Mesodermal cell (in vitro differentiated cells): ENCODE data around the gene AJAP1.

Source experiments
- H3K27ac ChIP-seq: 2 replicates; pipeline ENCODE4 v1.7.0; 2013; ENCODE audit warnings: mild to moderate bottlenecking, low read depth, low read length, moderate library complexity; ENCODE audit not compliant: severe bottlenecking
- H3K36me3 ChIP-seq: 2 replicates; pipeline ENCODE4 v1.7.1; 2013; ENCODE audit warnings: mild to moderate bottlenecking, low read length, moderate library complexity; ENCODE audit not compliant: control insufficient read depth, insufficient read depth
- H3K4me1 ChIP-seq: one replicate; pipeline ENCODE4 v1.7.1; 2013; ENCODE audit warnings: mild to moderate bottlenecking, low read length; ENCODE audit not compliant: insufficient read depth, control insufficient read depth, poor library complexity, severe bottlenecking
- H3K4me3 ChIP-seq: 2 replicates; pipeline ENCODE4 v1.7.0; 2013; ENCODE audit warnings: low read length, control low read depth, mild to moderate bottlenecking; ENCODE audit not compliant: insufficient read depth, poor library complexity, severe bottlenecking; ENCODE audit errors: extremely low read depth
- H3K9me3 ChIP-seq: 2 replicates; pipeline ENCODE4 v1.7.1; 2013; ENCODE audit warnings: mild to moderate bottlenecking, low read length, moderate library complexity; ENCODE audit not compliant: control insufficient read depth
- WGBS, 2 experiments: methylation state at CpG; one replicate each; pipeline ENCODE4 v1.1.5; 2013; ENCODE audit warnings: missing lambda C conversion rate in 2 of 2; ENCODE audit not compliant: insufficient coverage in 2 of 2; 5-methylcytosine and 5-hydroxymethylcytosine counted together

AJAP1 gene

DNA sequence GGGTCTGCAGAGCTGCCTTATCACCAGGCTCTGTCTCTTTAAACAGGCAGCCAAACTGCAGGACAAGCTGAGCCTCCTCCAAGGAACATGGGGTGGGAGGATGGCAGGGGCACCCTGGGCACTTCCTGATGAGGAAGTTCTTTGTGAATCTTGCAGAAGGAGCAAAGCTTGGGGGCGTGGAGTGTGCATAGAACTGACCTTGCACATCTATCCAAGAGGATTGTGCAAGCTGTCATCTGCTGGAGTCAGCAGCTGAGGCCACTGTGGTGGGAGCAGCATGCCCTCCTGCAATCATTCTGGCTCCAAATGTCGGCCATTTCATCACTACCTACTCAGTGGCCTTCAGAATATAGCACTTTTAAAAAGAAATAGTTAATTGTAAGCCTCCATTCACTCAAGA lies 182.2 kb downstream of the AJAP1 start:
- Histone ChIP-seq H3K36me3 (no peaks in the 10 kb centered on the region), H3K4me3 (no peak overlapping the region), H3K27ac (no peak overlapping the region), H3K4me1 (no peaks in the 10 kb centered on the region), H3K9me3 (peaks cover 6% of the 10 kb centered on the region)
- WGBS, 2 experiments = 67% methylated on average over 1 of the region's 2 CpGs; no CpG with 5 or more reads in 1 of the 2 experiments

DNA sequence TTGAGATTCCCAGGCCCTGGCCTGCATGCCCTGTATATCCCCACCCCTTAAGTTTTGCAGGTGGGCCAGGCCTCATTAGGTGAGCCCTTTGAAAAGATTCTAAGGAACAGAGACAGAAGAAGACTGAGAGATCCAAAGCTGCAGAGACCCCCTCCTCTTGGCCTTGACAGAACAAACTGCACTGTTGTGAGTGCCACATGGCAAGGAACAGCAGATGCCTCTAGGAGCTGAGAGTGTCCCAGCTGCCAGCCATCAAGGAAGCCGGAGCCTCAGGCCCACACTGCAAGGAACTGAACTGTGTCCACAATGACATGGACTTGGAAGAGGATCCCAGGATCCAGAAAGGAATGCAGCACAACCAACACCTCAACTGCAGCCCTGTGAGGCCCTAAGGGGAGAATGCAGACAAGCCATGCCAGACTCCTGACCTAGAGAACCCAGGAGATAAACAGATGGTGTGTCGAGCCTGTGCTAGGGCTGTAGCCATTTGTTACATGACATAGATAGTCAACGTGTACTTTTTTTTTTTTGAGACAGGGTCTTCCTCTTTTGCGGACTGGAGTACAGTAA lies 182.7 kb downstream of the AJAP1 start:
- no peaks in the 10 kb centered on the region for H3K36me3 ChIP-seq
- peaks cover 6% of the 10 kb centered on the region for H3K9me3 ChIP-seq
- H3K4me1 ChIP-seq = no peaks in the 10 kb centered on the region
- WGBS, 2 experiments = 87 to 96% methylated on average over 4 of the region's 4 CpGs
- H3K4me3 ChIP-seq = no peak overlapping the region
- no peak overlapping the region for H3K27ac ChIP-seq

GRCh38 chr1:4837752-4838151 lies 183.3 kb downstream of the AJAP1 start:
- 88 to 95% methylated on average over 3 to 7 of the region's 8 CpGs for WGBS, 2 experiments
- Histone ChIP-seq H3K4me1 (no peaks in the 10 kb centered on the region), H3K36me3 (no peaks in the 10 kb centered on the region), H3K4me3 (no peak overlapping the region), H3K9me3 (peaks cover 6% of the 10 kb centered on the region), H3K27ac (no peak overlapping the region)

DNA sequence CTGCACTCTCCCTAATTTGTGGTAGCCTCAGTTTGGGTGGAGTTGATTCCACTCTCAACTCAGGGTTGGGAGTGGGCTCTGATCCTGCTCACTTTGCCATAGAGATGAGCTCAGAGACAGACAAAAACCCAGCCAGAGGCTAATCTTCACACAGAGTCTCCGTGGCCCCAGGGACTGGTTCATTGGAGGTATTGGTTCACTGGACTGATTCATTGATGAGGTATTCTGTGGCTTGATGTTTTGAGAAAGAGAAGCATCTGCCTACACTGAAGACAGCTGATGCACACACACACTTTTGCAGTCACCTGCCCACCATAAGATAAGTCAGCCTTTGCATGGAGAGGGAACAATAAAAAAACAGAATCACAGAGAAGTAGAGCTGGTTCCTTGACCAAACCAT lies 183.8 kb downstream of the AJAP1 start:
- 80% methylated on average over 1 of the region's 1 CpG; no CpG with 5 or more reads in 1 of the 2 experiments for WGBS, 2 experiments
- peaks cover 6% of the 10 kb centered on the region for H3K9me3 ChIP-seq
- no peak overlapping the region for H3K27ac ChIP-seq
- H3K4me3 ChIP-seq = no peak overlapping the region
- no peaks in the 10 kb centered on the region for H3K36me3 ChIP-seq
- H3K4me1 ChIP-seq = no peaks in the 10 kb centered on the region
